CD4-positive, CD25-positive, alpha-beta regulatory T cell (primary cell): ENCODE data around the gene LIN7C. TPM values are rescaled to one million over a fixed set of nuclear protein-coding genes. Genes with fewer than 3 reads are reported as not detected.
"Not testable (repeated sequence)": the region's sequence is repeated elsewhere in the genome, so short reads cannot be mapped to it uniquely, and the experiment has no call there.

Source experiments
- ATAC-seq, 2 donors: fragments of 150-1000 bp; cut with Tn5 transposase; one replicate each; pipeline ENCODE4 v1.10.0; 2021; ENCODE audit warnings: low read depth in 2 of 2, moderate number of reproducible peaks in 2 of 2, moderate library complexity in 1 of 2
- DNase-seq, 3 donors: peaks; one replicate each; pipeline versions ENCODE4 v3.0.0 to v3.0.0-alpha.2; 2012 to 2022; ENCODE audit warnings: mixed read lengths in 1 of 3
- H3K27ac ChIP-seq: one replicate; pipeline ENCODE4 v1.7.0; 2013; ENCODE audit warnings: mild to moderate bottlenecking, low read length; ENCODE audit not compliant: insufficient read depth, poor library complexity, severe bottlenecking
- H3K27me3 ChIP-seq: one replicate; pipeline ENCODE4 v1.7.0; 2013; ENCODE audit warnings: low read length; ENCODE audit not compliant: control insufficient read depth, insufficient read depth
- H3K36me3 ChIP-seq: one replicate; pipeline ENCODE4 v1.7.0; 2013; ENCODE audit warnings: mild to moderate bottlenecking, low read length, moderate library complexity; ENCODE audit not compliant: control insufficient read depth, insufficient read depth
- H3K4me1 ChIP-seq: 2 replicates; pipeline ENCODE4 v1.7.0; 2013; ENCODE audit warnings: mild to moderate bottlenecking, low read length; ENCODE audit not compliant: insufficient read depth, control insufficient read depth, poor library complexity, severe bottlenecking
- H3K4me3 ChIP-seq: one replicate; pipeline ENCODE4 v1.7.0; 2013; ENCODE audit warnings: low read depth, mild to moderate bottlenecking, low read length, moderate library complexity
- H3K9me3 ChIP-seq, 2 experiments: 1 replicate in 1 of 2; 2 replicates in 1 of 2; pipeline ENCODE4 v1.7.0; 2013; ENCODE audit warnings: low read length in 2 of 2, mild to moderate bottlenecking in 1 of 2, moderate library complexity in 1 of 2; ENCODE audit not compliant: control insufficient read depth in 2 of 2
- H3K27ac Mint-ChIP-seq, 3 donors: one replicate each; pipeline ENCODE4 v1.8.0; 2020 to 2022; ENCODE audit warnings: mild to moderate bottlenecking in 3 of 3, mixed read lengths in 3 of 3, moderate library complexity in 2 of 3
- H3K27me3 Mint-ChIP-seq: one replicate; pipeline ENCODE4 v1.8.0; 2022; ENCODE audit warnings: mild to moderate bottlenecking, mixed read lengths
- H3K36me3 Mint-ChIP-seq: one replicate; pipeline ENCODE4 v1.8.0; 2020; ENCODE audit warnings: mixed read lengths
- H3K4me1 Mint-ChIP-seq, 4 donors: one replicate each; pipeline ENCODE4 v1.8.0; 2020 to 2022; ENCODE audit warnings: mixed read lengths in 4 of 4, mild to moderate bottlenecking in 1 of 4
- H3K4me3 Mint-ChIP-seq, 4 donors: one replicate each; pipeline ENCODE4 v1.8.0; 2020 to 2022; ENCODE audit warnings: mild to moderate bottlenecking in 4 of 4, mixed read lengths in 4 of 4, moderate library complexity in 3 of 4
- H3K9me3 Mint-ChIP-seq, 7 donors: one replicate each; pipeline ENCODE4 v1.8.0; 2020 to 2022; ENCODE audit warnings: mixed read lengths in 7 of 7, mild to moderate bottlenecking in 3 of 7, moderate library complexity in 2 of 7
- polyA plus RNA-seq, 4 donors: library from polyadenylated mRNA; unstranded; fragments of 300-500 nt; fragmentation: Illumina TruSeq; gene quantifications; one replicate each; pipeline ENCODE4 v1.2.3, GENCODE V29; 2021
- total RNA-seq: library from RNA; stranded (reverse); gene quantifications from one replicate; pipeline ENCODE4 v1.2.3, GENCODE V29; 2022

Gene LIN7C
- total and polyA plus RNA-seq, 5 donors from 2014 or later = 10.3 to 20.3 (median 12.1) TPM

- DNase-seq (no peak), ATAC-seq (no peak)
- Histone ChIP-seq H3K27me3 (no peaks in the 10 kb centered on the region), H3K27ac (no peak overlapping the region), H3K9me3 (peaks cover 0 to under 1% of the 10 kb centered on the region in 2 experiments), H3K4me1 (no peaks in the 10 kb centered on the region), H3K4me3 (no peak overlapping the region), H3K36me3 (no peaks in the 10 kb centered on the region)
- Mint-ChIP-seq H3K9me3 (peaks cover 0 to 4% (median 0%) of the 10 kb centered on the region in 7 donors), H3K27ac (no peak overlapping the region), H3K27me3 (peaks cover 6% of the 10 kb centered on the region), H3K36me3 (peaks cover 3% of the 10 kb centered on the region), H3K4me1 (no peaks in the 10 kb centered on the region), H3K4me3 (no peak overlapping the region)
These were observed 13.7 kb upstream of the LIN7C start for GRCh38 chr11:27520226-27520625.

GRCh38 chr11:27518518-27518917 lies 11.9 kb upstream of the LIN7C start:
- H3K4me1 ChIP-seq = no peaks in the 10 kb centered on the region
- peaks cover 0 to 5% of the 10 kb centered on the region in 2 experiments for H3K9me3 ChIP-seq
- ATAC-seq (no peak), DNase-seq (no peak)
- Mint-ChIP-seq H3K9me3 (peaks cover 0 to 4% (median 0%) of the 10 kb centered on the region in 7 donors), H3K27ac (no peak overlapping the region), H3K27me3 (peaks cover 6% of the 10 kb centered on the region), H3K4me1 (no peaks in the 10 kb centered on the region), H3K36me3 (peaks cover 3% of the 10 kb centered on the region), H3K4me3 (no peak overlapping the region)
- H3K27me3 ChIP-seq = no peaks in the 10 kb centered on the region
- no peaks in the 10 kb centered on the region for H3K36me3 ChIP-seq
- H3K4me3 ChIP-seq = no peak overlapping the region
- H3K27ac ChIP-seq = no peak overlapping the region

- not testable (repeated sequence) for DNase-seq, H3K27me3 ChIP-seq, H3K4me1 Mint-ChIP-seq, H3K4me3 ChIP-seq, H3K27me3 Mint-ChIP-seq, H3K9me3 Mint-ChIP-seq, H3K4me1 ChIP-seq, H3K36me3 Mint-ChIP-seq, ATAC-seq, H3K27ac ChIP-seq, H3K27ac Mint-ChIP-seq, H3K36me3 ChIP-seq, H3K9me3 ChIP-seq, H3K4me3 Mint-ChIP-seq
These were observed 10.9 kb upstream of the LIN7C start for GRCh38 chr11:27517490-27517889.

GRCh38 chr11:27514558-27514957 lies 8.0 kb upstream of the LIN7C start:
- Mint-ChIP-seq H3K4me3 (no peak overlapping the region), H3K27ac (no peak overlapping the region), H3K9me3 (peaks cover 0 to 4% (median 0%) of the 10 kb centered on the region in 7 donors), H3K36me3 (no peaks in the 10 kb centered on the region), H3K4me1 (peaks cover 0 to 5% (median 0%) of the 10 kb centered on the region in 4 donors), H3K27me3 (peaks cover 6% of the 10 kb centered on the region)
- Histone ChIP-seq H3K4me3 (no peak overlapping the region), H3K27ac (no peak overlapping the region), H3K36me3 (no peaks in the 10 kb centered on the region), H3K27me3 (no peaks in the 10 kb centered on the region), H3K4me1 (no peaks in the 10 kb centered on the region), H3K9me3 (peaks cover 0 to 5% of the 10 kb centered on the region in 2 experiments)
- DNase-seq = no peak
- no peak for ATAC-seq

- H3K9me3 Mint-ChIP-seq = peaks cover 0 to 4% (median 0%) of the 10 kb centered on the region in 7 donors
- Histone ChIP-seq H3K27me3 (no peaks in the 10 kb centered on the region), H3K4me1 (no peaks in the 10 kb centered on the region), H3K9me3 (peaks cover 0 to 5% of the 10 kb centered on the region in 2 experiments), H3K27ac (no peak overlapping the region), H3K36me3 (no peaks in the 10 kb centered on the region), H3K4me3 (no peak overlapping the region)
- H3K27ac Mint-ChIP-seq = no peak overlapping the region
- peaks cover 6% of the 10 kb centered on the region for H3K27me3 Mint-ChIP-seq
- no peak for ATAC-seq
- DNase-seq = no peak
- H3K4me3 Mint-ChIP-seq = no peak overlapping the region
- H3K4me1 Mint-ChIP-seq = peaks cover 0 to 5% (median 0%) of the 10 kb centered on the region in 4 donors
- no peaks in the 10 kb centered on the region for H3K36me3 Mint-ChIP-seq
These were observed 7.5 kb upstream of the LIN7C start for GRCh38 chr11:27514076-27514475.

GRCh38 chr11:27513389-27513788 lies 6.8 kb upstream of the LIN7C start:
- no peak for DNase-seq
- Histone ChIP-seq H3K36me3 (no peaks in the 10 kb centered on the region), H3K4me1 (no peaks in the 10 kb centered on the region), H3K27me3 (no peaks in the 10 kb centered on the region), H3K9me3 (peaks cover 0 to 5% of the 10 kb centered on the region in 2 experiments), H3K4me3 (no peak overlapping the region), H3K27ac (no peak overlapping the region)
- Mint-ChIP-seq H3K4me1 (peaks cover 3 to 8% (median 4%) of the 10 kb centered on the region in 4 donors), H3K36me3 (no peaks in the 10 kb centered on the region), H3K9me3 (peaks cover 0 to 4% (median 0%) of the 10 kb centered on the region in 7 donors), H3K27me3 (peaks cover 6% of the 10 kb centered on the region), H3K4me3 (no peak overlapping the region), H3K27ac (no peak overlapping the region)
- no peak for ATAC-seq

GRCh38 chr11:27512238-27512637 lies 5.7 kb upstream of the LIN7C start:
- no peaks in the 10 kb centered on the region for H3K36me3 ChIP-seq

GRCh38 chr11:27509908-27510307 lies 3.3 kb upstream of the LIN7C start:
- no peak overlapping the region for H3K4me3 ChIP-seq
- peaks cover 0 to 2% of the 10 kb centered on the region in 2 experiments for H3K9me3 ChIP-seq
- DNase-seq (no peak), ATAC-seq (no peak)
- H3K27ac ChIP-seq = no peak overlapping the region
- no peaks in the 10 kb centered on the region for H3K36me3 Mint-ChIP-seq
- no peaks in the 10 kb centered on the region for H3K27me3 ChIP-seq
- peaks cover 0 to 6% (median 0%) of the 10 kb centered on the region in 7 donors for H3K9me3 Mint-ChIP-seq
- no peaks in the 10 kb centered on the region for H3K36me3 ChIP-seq
- H3K27ac Mint-ChIP-seq = no peak overlapping the region
- H3K4me3 Mint-ChIP-seq = peak overlapping the region in 2 of 4 donors; percentile 2 to 99
- no peaks in the 10 kb centered on the region for H3K27me3 Mint-ChIP-seq
- peaks cover 21% of the 10 kb centered on the region for H3K4me1 ChIP-seq
- H3K4me1 Mint-ChIP-seq = peaks cover 23 to 34% (median 28%) of the 10 kb centered on the region in 4 donors

More at GRCh38 chr11:27512238-27512637, 5.7 kb upstream of the LIN7C start:
- Mint-ChIP-seq H3K4me1 (peaks cover 14 to 15% (median 15%) of the 10 kb centered on the region in 4 donors), H3K4me3 (peak overlapping the region in 1 of 4 donors; percentile 43), H3K9me3 (peaks cover 0 to 6% (median 0%) of the 10 kb centered on the region in 7 donors), H3K36me3 (no peaks in the 10 kb centered on the region), H3K27me3 (no peaks in the 10 kb centered on the region), H3K27ac (no peak overlapping the region)
- H3K4me3 ChIP-seq = no peak overlapping the region
- H3K9me3 ChIP-seq = peaks cover 0 to 5% of the 10 kb centered on the region in 2 experiments
- H3K4me1 ChIP-seq = peaks cover 4% of the 10 kb centered on the region
- no peaks in the 10 kb centered on the region for H3K27me3 ChIP-seq
- H3K27ac ChIP-seq = no peak overlapping the region
- no peak for DNase-seq
- no peak for ATAC-seq
